22Rv1 (cell line): ENCODE results near the gene TCL1A.

Experiments used
- ZFX ChIP-seq: fragments of 450-650 bp; IDR thresholded peaks from 2 replicates; pipeline ENCODE4 v1.6.1; 2017; ENCODE audit warnings: antibody characterized with exemption, borderline replicate concordance
- TF ChIP-seq, protein P1 (sequence below): fragments of 450-650 bp; IDR thresholded peaks from 2 replicates; pipeline ENCODE4 v1.5.1; 2017; ENCODE audit warnings: mild to moderate bottlenecking

GRCh38 chr14:95675486-95675885 is 38.4 kb downstream of the TCL1A start:
- TF ChIP-seq, protein P1, sequence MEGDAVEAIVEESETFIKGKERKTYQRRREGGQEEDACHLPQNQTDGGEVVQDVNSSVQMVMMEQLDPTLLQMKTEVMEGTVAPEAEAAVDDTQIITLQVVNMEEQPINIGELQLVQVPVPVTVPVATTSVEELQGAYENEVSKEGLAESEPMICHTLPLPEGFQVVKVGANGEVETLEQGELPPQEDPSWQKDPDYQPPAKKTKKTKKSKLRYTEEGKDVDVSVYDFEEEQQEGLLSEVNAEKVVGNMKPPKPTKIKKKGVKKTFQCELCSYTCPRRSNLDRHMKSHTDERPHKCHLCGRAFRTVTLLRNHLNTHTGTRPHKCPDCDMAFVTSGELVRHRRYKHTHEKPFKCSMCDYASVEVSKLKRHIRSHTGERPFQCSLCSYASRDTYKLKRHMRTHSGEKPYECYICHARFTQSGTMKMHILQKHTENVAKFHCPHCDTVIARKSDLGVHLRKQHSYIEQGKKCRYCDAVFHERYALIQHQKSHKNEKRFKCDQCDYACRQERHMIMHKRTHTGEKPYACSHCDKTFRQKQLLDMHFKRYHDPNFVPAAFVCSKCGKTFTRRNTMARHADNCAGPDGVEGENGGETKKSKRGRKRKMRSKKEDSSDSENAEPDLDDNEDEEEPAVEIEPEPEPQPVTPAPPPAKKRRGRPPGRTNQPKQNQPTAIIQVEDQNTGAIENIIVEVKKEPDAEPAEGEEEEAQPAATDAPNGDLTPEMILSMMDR = no peak
- TF ChIP-seq ZFX = no peak
